Vagina (tissue), 2 donors: ENCODE measurements around the gene ANP32B. TPM values are rescaled to one million over a fixed set of nuclear protein-coding genes. Genes with fewer than 3 reads are reported as not detected.

ENCODE experiments used
- DNase-seq, 2 donors: peaks; one replicate each; pipeline ENCODE4 v3.0.0-alpha.2; 2017; ENCODE audit errors: extremely low spot score in 2 of 2
- H3K27ac ChIP-seq: fragments of 200-600 bp; sonication (generic); one replicate; pipeline ENCODE4 v1.5.1; 2019
- H3K27me3 ChIP-seq: fragments of 200-600 bp; sonication (generic); one replicate; pipeline ENCODE4 v1.5.1; 2019
- H3K36me3 ChIP-seq, 2 donors: fragments of 200-600 bp; sonication (generic); one replicate each; pipeline ENCODE4 v1.5.1; 2017 to 2019
- H3K4me1 ChIP-seq: fragments of 200-600 bp; sonication (generic); one replicate; pipeline ENCODE4 v1.5.1; 2019
- H3K4me3 ChIP-seq, 2 donors: fragments of 200-600 bp; sonication (generic); 1 replicate in 1 of 2; 2 replicates in 1 of 2; pipeline ENCODE4 v1.5.1; 2016 to 2019
- H3K9me3 ChIP-seq: fragments of 200-600 bp; sonication (generic); one replicate; pipeline ENCODE4 v1.5.1; 2019
- POLR2A ChIP-seq, 2 donors: fragments of 450-650 bp; IDR thresholded peaks; one replicate each; pipeline ENCODE4 v1.6.1; 2017; ENCODE audit warnings: antibody characterized with exemption in 2 of 2, mild to moderate bottlenecking in 2 of 2, moderate library complexity in 2 of 2
- POLR2AphosphoS5 ChIP-seq, 2 donors: sonication (generic); formaldehyde crosslinking; IDR thresholded peaks; one replicate each; pipeline ENCODE4 v1.9.0; 2017; ENCODE audit warnings: antibody characterized with exemption in 2 of 2, mild to moderate bottlenecking in 2 of 2, low read depth in 1 of 2; ENCODE audit not compliant: insufficient read depth in 1 of 2
- intact Hi-C: fragments of 100-400 bp; cut with DNase I; formaldehyde crosslinking; loops from one replicate; pipeline ENCODE4 v1.15.1; 2023
- small RNA-seq: library from RNA; depleted of rRNA; stranded (forward); fragments of <200 nt; gene quantifications from one replicate; pipeline ENCODE3, GENCODE V24; 2016
- total RNA-seq: library from RNA; depleted of rRNA; stranded (reverse); fragments of >200 nt; gene quantifications from one replicate; pipeline ENCODE4 v1.2.3, GENCODE V29; 2016
- TF ChIP-seq, protein P1 (sequence below), 3 experiments: fragments of 450-650 bp in 2 of 3; fragments of 200-600 bp in 1 of 3; sonication (generic) in 1 of 3; IDR thresholded peaks; one replicate each; pipeline ENCODE4 v1.5.1; 2017 to 2019; ENCODE audit warnings: antibody characterized with exemption in 3 of 3, mild to moderate bottlenecking in 2 of 3, moderate library complexity in 2 of 3

ANP32B gene
- total RNA-seq, 1 donor from 2014 or later, result 75.1 TPM

DNA sequence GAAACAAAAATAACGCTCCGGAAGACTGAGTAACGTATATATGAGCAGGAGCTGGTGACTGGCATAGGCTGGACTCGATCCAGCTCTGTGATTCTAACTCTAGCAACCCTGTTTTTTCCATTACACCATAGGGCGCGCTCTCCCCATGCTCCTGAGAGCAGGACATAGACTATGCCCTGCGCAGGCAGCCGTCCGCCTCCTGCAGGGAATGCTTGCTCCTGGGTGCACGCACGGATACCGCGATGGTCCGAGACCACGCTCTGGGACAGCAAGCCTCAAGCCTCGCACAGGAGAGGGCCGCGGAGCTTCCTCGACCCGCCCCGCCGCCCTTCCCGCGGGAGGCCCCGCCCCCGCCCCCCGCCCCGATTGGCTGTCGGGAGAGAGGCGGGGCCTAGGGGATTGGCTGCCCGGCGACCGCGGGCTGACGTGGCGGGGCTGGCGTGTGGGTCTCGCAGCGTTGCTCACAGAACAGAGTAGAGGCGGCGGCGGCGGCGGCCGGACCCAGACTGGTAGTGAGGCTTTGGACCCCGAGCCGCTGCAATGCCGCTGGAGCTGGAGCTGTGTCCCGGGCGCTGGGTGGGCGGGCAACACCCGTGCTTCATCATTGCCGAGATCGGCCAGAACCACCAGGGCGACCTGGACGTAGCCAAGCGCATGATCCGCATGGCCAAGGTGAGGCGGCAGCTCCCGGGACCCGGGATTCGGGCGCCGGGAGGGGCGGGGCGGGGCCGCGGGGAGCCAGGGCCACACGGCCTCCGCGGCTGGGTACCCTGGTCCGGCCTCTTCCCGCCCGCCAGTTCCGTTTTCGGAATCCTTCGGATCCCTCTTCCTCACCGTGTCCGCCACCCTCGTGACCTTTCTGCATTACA lies 73.4 kb downstream of the ANP32B start, which contains the start of gene NANS:
NANS (plus strand) TSS at position 464 of the 869 bp plus-strand sequence; CDS start at position 541, 77 bp downstream.
- peak within 1 kb of the TSS; percentile 65 to 87 for H3K4me3 ChIP-seq
- TF ChIP-seq POLR2A (IDR thresholded peaks at IDR 0.05) (peak; percentile 58 to 93), POLR2AphosphoS5 (IDR thresholded peaks at IDR 0.05; ENCODE audit: insufficient read depth in 1 of 2, low read depth in 1 of 2) (peak in 1 of 2 donors; percentile 97)
- TF ChIP-seq, protein P1, sequence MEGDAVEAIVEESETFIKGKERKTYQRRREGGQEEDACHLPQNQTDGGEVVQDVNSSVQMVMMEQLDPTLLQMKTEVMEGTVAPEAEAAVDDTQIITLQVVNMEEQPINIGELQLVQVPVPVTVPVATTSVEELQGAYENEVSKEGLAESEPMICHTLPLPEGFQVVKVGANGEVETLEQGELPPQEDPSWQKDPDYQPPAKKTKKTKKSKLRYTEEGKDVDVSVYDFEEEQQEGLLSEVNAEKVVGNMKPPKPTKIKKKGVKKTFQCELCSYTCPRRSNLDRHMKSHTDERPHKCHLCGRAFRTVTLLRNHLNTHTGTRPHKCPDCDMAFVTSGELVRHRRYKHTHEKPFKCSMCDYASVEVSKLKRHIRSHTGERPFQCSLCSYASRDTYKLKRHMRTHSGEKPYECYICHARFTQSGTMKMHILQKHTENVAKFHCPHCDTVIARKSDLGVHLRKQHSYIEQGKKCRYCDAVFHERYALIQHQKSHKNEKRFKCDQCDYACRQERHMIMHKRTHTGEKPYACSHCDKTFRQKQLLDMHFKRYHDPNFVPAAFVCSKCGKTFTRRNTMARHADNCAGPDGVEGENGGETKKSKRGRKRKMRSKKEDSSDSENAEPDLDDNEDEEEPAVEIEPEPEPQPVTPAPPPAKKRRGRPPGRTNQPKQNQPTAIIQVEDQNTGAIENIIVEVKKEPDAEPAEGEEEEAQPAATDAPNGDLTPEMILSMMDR (IDR thresholded peaks at IDR 0.05), result no peak
- DNase-seq, result peak in 1 of 2 donors; percentile 95
- H3K27me3 ChIP-seq, result no peaks in the 10 kb centered on the region
- no peaks in the 10 kb centered on the region for H3K9me3 ChIP-seq
- H3K27ac ChIP-seq, result peak within 1 kb of the TSS; percentile 92
- intact Hi-C loops, result loop anchor here (5.0 kb wide), 1 partner anchor 74 kb away; the partner anchor contains the start of gene ANP32B
- H3K36me3 ChIP-seq, result peaks cover 0 to 7% of the 10 kb centered on the region in 2 donors
- peaks cover 23% of the 10 kb centered on the region for H3K4me1 ChIP-seq

DNA sequence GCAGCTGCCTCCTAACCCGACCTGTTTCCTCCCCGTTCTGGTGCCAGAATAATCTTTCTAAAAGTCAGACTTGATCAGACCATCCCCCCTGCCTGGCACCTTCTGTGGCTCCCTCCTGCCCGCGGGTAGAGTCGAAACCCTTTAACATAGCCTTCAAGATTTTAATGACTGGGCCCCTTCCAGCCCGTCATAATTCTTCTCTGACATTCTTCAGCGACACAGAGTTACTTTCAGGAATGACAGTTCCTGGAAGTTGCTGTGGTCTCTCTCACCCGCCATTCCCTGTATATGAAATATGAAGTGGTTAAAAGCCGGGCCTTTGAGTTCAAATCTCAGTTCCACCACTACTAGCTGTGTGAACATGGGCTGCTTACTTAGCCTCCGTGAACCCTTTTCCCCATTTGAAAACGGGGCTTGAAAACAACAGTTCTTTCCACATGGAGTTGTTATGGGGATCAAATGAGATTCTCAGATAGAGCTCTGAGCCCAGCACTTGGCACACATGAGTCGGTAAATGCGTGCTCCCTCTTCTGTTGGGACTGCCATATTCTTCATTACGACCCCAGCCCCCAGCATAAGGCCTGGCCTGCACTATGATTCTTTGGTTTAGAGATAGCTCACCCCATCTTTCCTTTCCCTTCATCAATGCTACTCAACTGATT lies 74.1 kb downstream of the ANP32B start:
- TF ChIP-seq, protein P1 (IDR thresholded peaks at IDR 0.05), result no peak
- TF ChIP-seq POLR2AphosphoS5 (IDR thresholded peaks at IDR 0.05; ENCODE audit: insufficient read depth in 1 of 2, low read depth in 1 of 2) (no peak), POLR2A (IDR thresholded peaks at IDR 0.05) (no peak)
- H3K4me3 ChIP-seq, result peak overlapping the region; percentile 65 to 87
- intact Hi-C loops, result loop anchor here (5.0 kb wide), 1 partner anchor 75 kb away; the partner anchor contains the start of gene ANP32B
- H3K27ac ChIP-seq, result peak overlapping the region; percentile 92
- H3K9me3 ChIP-seq, result no peaks in the 10 kb centered on the region
- H3K4me1 ChIP-seq, result peaks cover 23% of the 10 kb centered on the region
- no peak for DNase-seq
- H3K36me3 ChIP-seq, result peaks cover 0 to 12% of the 10 kb centered on the region in 2 donors
- H3K27me3 ChIP-seq, result no peaks in the 10 kb centered on the region

DNA sequence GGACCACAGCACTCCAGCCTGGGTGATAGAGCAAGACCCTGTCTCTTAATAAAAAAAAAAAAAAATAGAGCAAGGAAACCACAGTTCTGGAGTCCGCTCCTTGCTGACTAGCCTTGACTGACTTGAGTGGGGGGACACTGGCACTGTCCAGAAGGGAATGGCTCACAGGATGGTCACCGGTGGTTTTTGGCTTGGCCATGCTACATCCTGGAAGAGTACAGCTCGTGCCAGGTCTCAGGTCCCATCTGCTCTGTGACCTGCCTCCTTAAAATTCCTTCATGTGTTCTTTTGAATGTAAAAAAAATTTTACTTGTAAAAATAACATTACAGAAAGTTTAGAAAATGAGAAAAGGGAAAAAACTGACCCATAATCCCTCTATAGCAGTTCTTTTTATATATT lies 79.0 kb downstream of the ANP32B start:
- H3K4me3 ChIP-seq, result no peak overlapping the region
- intact Hi-C loops, result no loop called here
- peaks cover 0 to 32% of the 10 kb centered on the region in 2 donors for H3K36me3 ChIP-seq
- TF ChIP-seq POLR2A (IDR thresholded peaks at IDR 0.05), result no peak
- TF ChIP-seq POLR2AphosphoS5 (IDR thresholded peaks at IDR 0.05; ENCODE audit: insufficient read depth in 1 of 2, low read depth in 1 of 2), result no peak
- TF ChIP-seq, protein P1 (IDR thresholded peaks at IDR 0.05), result no peak
- H3K9me3 ChIP-seq, result no peaks in the 10 kb centered on the region
- no peak overlapping the region for H3K27ac ChIP-seq
- H3K4me1 ChIP-seq, result peaks cover 23% of the 10 kb centered on the region
- no peaks in the 10 kb centered on the region for H3K27me3 ChIP-seq
- DNase-seq, result no peak

DNA sequence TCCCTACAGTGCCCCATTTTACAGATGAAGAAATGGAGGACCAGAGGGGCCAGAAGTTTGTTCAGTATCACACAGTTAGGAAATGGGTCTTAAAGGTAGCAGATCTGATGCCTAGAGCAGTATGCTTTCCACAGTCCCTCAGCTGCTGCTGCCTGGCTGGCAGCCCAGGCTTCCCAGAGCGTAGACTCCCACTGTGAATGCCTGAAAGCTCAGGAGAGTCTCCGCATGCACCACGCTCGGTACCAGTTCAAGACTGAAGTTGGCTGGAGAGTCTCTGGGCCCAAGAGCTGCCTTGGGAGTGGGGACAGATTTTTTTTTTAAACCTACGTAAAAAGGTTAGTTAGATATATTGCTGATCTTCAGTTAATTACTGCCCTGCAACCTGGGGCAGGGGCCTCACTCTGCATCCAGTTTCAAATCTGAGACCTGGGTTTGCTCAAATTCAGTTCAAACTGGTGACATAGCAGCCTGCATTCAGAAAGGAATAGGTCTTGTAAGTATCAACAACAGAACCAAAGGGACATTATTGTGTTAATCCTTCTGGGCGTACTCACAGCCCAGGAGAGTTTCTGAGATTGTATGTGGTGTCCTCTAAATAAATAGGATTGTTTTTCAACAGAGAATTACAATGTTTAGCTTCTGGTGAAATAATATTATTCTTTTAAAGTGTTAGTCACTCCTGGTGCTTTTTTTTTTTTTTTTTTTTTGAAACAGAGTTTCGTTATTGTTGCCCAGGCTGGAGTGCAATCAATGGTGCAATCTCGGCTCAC lies 81.7 kb downstream of the ANP32B start:
- Histone ChIP-seq H3K27me3 (no peaks in the 10 kb centered on the region), H3K4me1 (no peaks in the 10 kb centered on the region), H3K27ac (no peak overlapping the region), H3K9me3 (no peaks in the 10 kb centered on the region), H3K4me3 (no peak overlapping the region), H3K36me3 (peaks cover 0 to 32% of the 10 kb centered on the region in 2 donors)
- intact Hi-C loops, result no loop called here
- DNase-seq, result no peak
- no peak for TF ChIP-seq POLR2A (IDR thresholded peaks at IDR 0.05)
- TF ChIP-seq, protein P1 (IDR thresholded peaks at IDR 0.05), result no peak
- no peak for TF ChIP-seq POLR2AphosphoS5 (IDR thresholded peaks at IDR 0.05; ENCODE audit: insufficient read depth in 1 of 2, low read depth in 1 of 2)

Small RNA genes lying within 50 kb of the gene (small RNA-seq; reads per million reads assigned to genes)
- gene RNU6-918P, result not detected

Other genes starting within 250 kb of the ANP32B start
- 7.9 TPM for gene FOXE1, start 130.1 kb upstream of the ANP32B start, total RNA-seq
- gene TRMO, start 60.8 kb upstream of the ANP32B start, total RNA-seq, result 27.7 TPM
- gene HEMGN, start 45.2 kb upstream of the ANP32B start, total RNA-seq, result not detected
- gene NANS, start 73.4 kb downstream of the ANP32B start, total RNA-seq, result 41.7 TPM
- 25.8 TPM for gene TRIM14, start 135.9 kb downstream of the ANP32B start, total RNA-seq
- 17.4 TPM for gene CORO2A, start 209.3 kb downstream of the ANP32B start, total RNA-seq